ENCODE measurements around the gene GRM1. TPM values are rescaled to one million over a fixed set of nuclear protein-coding genes. Genes with fewer than 3 reads are reported as not detected.

Gene GRM1
- total RNA-seq, 2 donors from 2014 or later = 0.57 to 0.62 TPM

DNA sequence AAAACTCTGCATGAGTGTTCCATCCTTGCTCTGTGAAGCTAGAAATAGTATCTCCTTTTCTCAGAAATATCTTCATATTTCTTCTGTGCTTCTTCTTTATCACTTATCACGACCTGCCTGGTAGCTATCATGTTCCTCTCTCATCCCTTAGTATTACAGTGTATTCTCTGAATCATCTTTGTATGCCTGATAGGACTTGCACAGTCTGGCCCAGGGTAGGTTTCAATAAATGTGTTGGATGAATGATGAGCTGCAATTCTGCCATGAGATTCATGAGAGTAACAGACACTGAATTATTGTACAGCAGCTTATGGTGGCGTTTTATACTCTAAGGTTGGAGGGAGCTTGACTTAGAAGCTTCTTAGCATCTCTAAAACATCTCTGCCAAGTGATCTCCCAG, 66.6 kb downstream of the GRM1 start:
- no peak overlapping the region for H3K27ac ChIP-seq (ENCODE audit: low read depth, low read length)
- no peak overlapping the region for H3K9ac ChIP-seq (ENCODE audit: extremely low read depth, low read length, poor library complexity, severe bottlenecking)
- H3K36me3 ChIP-seq (ENCODE audit: control insufficient read depth, insufficient read depth, low read length) = no peaks in the 10 kb centered on the region
- H3K9me3 Mint-ChIP-seq = peaks cover 4% of the 10 kb centered on the region
- H3K4me3 ChIP-seq (ENCODE audit: low read length) = no peak overlapping the region
- H3K36me3 Mint-ChIP-seq (ENCODE audit: low read depth) = no peaks in the 10 kb centered on the region
- no peak for DNase-seq
- H3K27ac Mint-ChIP-seq = no peak overlapping the region
- H3K27me3 ChIP-seq (ENCODE audit: control insufficient read depth, insufficient read depth, low read length, poor library complexity, severe bottlenecking) = no peaks in the 10 kb centered on the region
- H3K4me1 ChIP-seq (ENCODE audit: control insufficient read depth, insufficient read depth, low read length) = no peaks in the 10 kb centered on the region
- no peak overlapping the region for H3K4me3 Mint-ChIP-seq
- no peaks in the 10 kb centered on the region for H3K27me3 Mint-ChIP-seq (ENCODE audit: insufficient read depth)
- no peaks in the 10 kb centered on the region for H3K9me3 ChIP-seq (ENCODE audit: control insufficient read depth, low read length)
- peaks cover 3% of the 10 kb centered on the region for H3K4me1 Mint-ChIP-seq
- TF ChIP-seq, protein P1, sequence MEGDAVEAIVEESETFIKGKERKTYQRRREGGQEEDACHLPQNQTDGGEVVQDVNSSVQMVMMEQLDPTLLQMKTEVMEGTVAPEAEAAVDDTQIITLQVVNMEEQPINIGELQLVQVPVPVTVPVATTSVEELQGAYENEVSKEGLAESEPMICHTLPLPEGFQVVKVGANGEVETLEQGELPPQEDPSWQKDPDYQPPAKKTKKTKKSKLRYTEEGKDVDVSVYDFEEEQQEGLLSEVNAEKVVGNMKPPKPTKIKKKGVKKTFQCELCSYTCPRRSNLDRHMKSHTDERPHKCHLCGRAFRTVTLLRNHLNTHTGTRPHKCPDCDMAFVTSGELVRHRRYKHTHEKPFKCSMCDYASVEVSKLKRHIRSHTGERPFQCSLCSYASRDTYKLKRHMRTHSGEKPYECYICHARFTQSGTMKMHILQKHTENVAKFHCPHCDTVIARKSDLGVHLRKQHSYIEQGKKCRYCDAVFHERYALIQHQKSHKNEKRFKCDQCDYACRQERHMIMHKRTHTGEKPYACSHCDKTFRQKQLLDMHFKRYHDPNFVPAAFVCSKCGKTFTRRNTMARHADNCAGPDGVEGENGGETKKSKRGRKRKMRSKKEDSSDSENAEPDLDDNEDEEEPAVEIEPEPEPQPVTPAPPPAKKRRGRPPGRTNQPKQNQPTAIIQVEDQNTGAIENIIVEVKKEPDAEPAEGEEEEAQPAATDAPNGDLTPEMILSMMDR (conservative IDR thresholded peaks at IDR 0.05) = no peak
- WGBS, 2 experiments (ENCODE audit: insufficient coverage in 1 of 2, insufficient read length in 1 of 2) = 92 to 100% methylated on average over 1 to 2 of the region's 2 CpGs

DNA sequence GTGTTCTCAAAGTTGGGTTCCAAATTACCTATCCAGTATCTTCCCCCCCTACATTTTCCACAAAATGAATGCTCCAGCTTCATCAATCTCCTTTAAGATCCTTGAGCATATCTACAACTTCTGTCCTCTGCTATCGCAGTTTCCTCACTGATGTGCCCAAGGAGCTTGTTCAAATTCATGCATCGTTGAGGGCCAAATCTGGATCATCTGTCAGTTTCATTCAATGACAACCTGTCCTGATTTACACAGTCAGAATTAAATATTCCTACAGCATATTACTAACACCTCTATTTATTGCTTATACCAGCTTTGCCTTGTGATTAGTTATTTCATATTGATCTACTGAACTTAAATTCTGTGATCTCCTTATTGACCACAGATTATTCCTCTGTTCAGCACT, 68.7 kb downstream of the GRM1 start:
- no peaks in the 10 kb centered on the region for H3K36me3 Mint-ChIP-seq (ENCODE audit: low read depth)
- H3K9me3 Mint-ChIP-seq = peaks cover 4% of the 10 kb centered on the region
- Histone ChIP-seq H3K4me3 (ENCODE audit: low read length) (no peak overlapping the region), H3K9me3 (ENCODE audit: control insufficient read depth, low read length) (no peaks in the 10 kb centered on the region), H3K27ac (ENCODE audit: low read depth, low read length) (no peak overlapping the region), H3K4me1 (ENCODE audit: control insufficient read depth, insufficient read depth, low read length) (no peaks in the 10 kb centered on the region), H3K9ac (ENCODE audit: extremely low read depth, low read length, poor library complexity, severe bottlenecking) (no peak overlapping the region), H3K27me3 (ENCODE audit: control insufficient read depth, insufficient read depth, low read length, poor library complexity, severe bottlenecking) (no peaks in the 10 kb centered on the region), H3K36me3 (ENCODE audit: control insufficient read depth, insufficient read depth, low read length) (no peaks in the 10 kb centered on the region)
- H3K4me3 Mint-ChIP-seq = no peak overlapping the region
- no peak for DNase-seq
- WGBS, 2 experiments (ENCODE audit: insufficient coverage in 1 of 2, insufficient read length in 1 of 2) = 89 to 100% methylated on average over 2 of the region's 2 CpGs
- no peak overlapping the region for H3K27ac Mint-ChIP-seq
- peaks cover 3% of the 10 kb centered on the region for H3K4me1 Mint-ChIP-seq
- H3K27me3 Mint-ChIP-seq (ENCODE audit: insufficient read depth) = no peaks in the 10 kb centered on the region
- TF ChIP-seq, protein P1 (conservative IDR thresholded peaks at IDR 0.05) = no peak

DNA sequence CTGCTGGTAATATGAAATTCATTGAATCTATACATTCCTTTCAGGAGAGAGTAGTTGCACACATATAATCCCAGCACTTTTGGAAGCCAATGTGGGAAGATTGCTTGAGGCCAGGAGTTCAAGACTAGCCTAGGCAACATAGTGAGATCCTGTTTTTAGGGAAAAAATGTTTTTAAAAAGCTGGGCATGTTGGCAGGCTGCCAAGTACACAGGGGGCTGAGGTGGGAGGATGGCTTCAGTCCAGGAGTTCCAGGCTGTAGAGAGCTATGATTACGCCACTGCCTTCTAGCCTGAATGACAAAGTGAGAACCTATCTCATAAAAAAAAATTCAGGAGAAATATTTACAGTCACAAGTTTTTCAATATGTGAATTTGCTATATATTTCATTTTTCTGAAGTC, 71.9 kb downstream of the GRM1 start:
- no peaks in the 10 kb centered on the region for H3K27me3 Mint-ChIP-seq (ENCODE audit: insufficient read depth)
- 86% methylated on average over 1 of the region's 1 CpG; no CpG with 5 or more reads in 1 of the 2 experiments for WGBS, 2 experiments (ENCODE audit: insufficient coverage in 1 of 2, insufficient read length in 1 of 2)
- H3K4me1 Mint-ChIP-seq = peaks cover 5% of the 10 kb centered on the region
- H3K27ac Mint-ChIP-seq = no peak overlapping the region
- no peak overlapping the region for H3K27ac ChIP-seq (ENCODE audit: low read depth, low read length)
- TF ChIP-seq, protein P1 (conservative IDR thresholded peaks at IDR 0.05) = no peak
- H3K36me3 Mint-ChIP-seq (ENCODE audit: low read depth) = no peaks in the 10 kb centered on the region
- no peak for DNase-seq
- H3K9me3 Mint-ChIP-seq = peaks cover 4% of the 10 kb centered on the region
- H3K27me3 ChIP-seq (ENCODE audit: control insufficient read depth, insufficient read depth, low read length, poor library complexity, severe bottlenecking) = no peaks in the 10 kb centered on the region
- H3K4me3 ChIP-seq (ENCODE audit: low read length) = no peak overlapping the region
- H3K4me3 Mint-ChIP-seq = no peak overlapping the region
- H3K9ac ChIP-seq (ENCODE audit: extremely low read depth, low read length, poor library complexity, severe bottlenecking) = no peak overlapping the region
- H3K9me3 ChIP-seq (ENCODE audit: control insufficient read depth, low read length) = no peaks in the 10 kb centered on the region
- H3K4me1 ChIP-seq (ENCODE audit: control insufficient read depth, insufficient read depth, low read length) = no peaks in the 10 kb centered on the region
- no peaks in the 10 kb centered on the region for H3K36me3 ChIP-seq (ENCODE audit: control insufficient read depth, insufficient read depth, low read length)

Measured in endodermal cell (in vitro differentiated cells).